Tibial artery (tissue), 4 donors: ENCODE data around the gene NAP1L1.

Source experiments
- DNase-seq, 2 donors: peaks; one replicate each; pipeline ENCODE4 v3.0.0-alpha.2; 2019
- H3K27ac ChIP-seq, 2 donors: fragments of 200-600 bp; sonication (generic) in 1 of 2; 1 replicate in 1 of 2; 2 replicates in 1 of 2; pipeline ENCODE4 v1.5.1; 2018 to 2019; ENCODE audit warnings: mild to moderate bottlenecking in 1 of 2
- H3K27me3 ChIP-seq, 2 donors: fragments of 200-600 bp; sonication (generic) in 1 of 2; one replicate each; pipeline versions ENCODE4 v1.5.1 to v1.6.0; 2016 to 2019
- H3K36me3 ChIP-seq, 3 donors: fragments of 200-600 bp; sonication (generic) in 2 of 3; one replicate each; pipeline ENCODE4 v1.5.1; 2016 to 2019; ENCODE audit warnings: mild to moderate bottlenecking in 2 of 3
- H3K4me1 ChIP-seq, 4 donors: fragments of 200-600 bp; sonication (generic) in 2 of 4; 1 replicate in 3 of 4; 2 replicates in 1 of 4; pipeline ENCODE4 v1.5.1; 2016 to 2019
- H3K4me3 ChIP-seq, 2 donors: fragments of 200-600 bp; sonication (generic) in 1 of 2; 1 replicate in 1 of 2; 2 replicates in 1 of 2; pipeline ENCODE4 v1.5.1; 2018 to 2019; ENCODE audit warnings: mild to moderate bottlenecking in 2 of 2
- H3K9me3 ChIP-seq, 3 donors: fragments of 200-600 bp; sonication (generic) in 1 of 3; one replicate each; pipeline ENCODE4 v1.5.1; 2016 to 2019
- CTCF ChIP-seq, 2 experiments: fragments of 200-600 bp in 1 of 2; fragments of 450-650 bp in 1 of 2; IDR thresholded peaks; one replicate each; pipeline ENCODE4 v1.5.1; 2017 to 2019; ENCODE audit warnings: antibody characterized with exemption in 2 of 2, mild to moderate bottlenecking in 1 of 2, moderate library complexity in 1 of 2
- intact Hi-C: fragments of 100-400 bp; cut with DNase I; formaldehyde crosslinking; loops from one replicate; pipeline ENCODE4 v1.15.0; 2023; ENCODE audit warnings: low total_unique reads

The NAP1L1 gene

GRCh38 chr12:76117751-76118150 lies 33.3 kb upstream of the NAP1L1 start:
- no peak for DNase-seq
- intact Hi-C loops: no loop called here
- no peak for TF ChIP-seq CTCF (IDR thresholded peaks at IDR 0.05)
- Histone ChIP-seq H3K36me3 (no peaks in the 10 kb centered on the region), H3K27me3 (no peaks in the 10 kb centered on the region), H3K27ac (no peak overlapping the region), H3K4me1 (no peaks in the 10 kb centered on the region), H3K9me3 (no peaks in the 10 kb centered on the region), H3K4me3 (no peak overlapping the region)

- intact Hi-C loops: no loop called here
- no peak for DNase-seq
- no peaks in the 10 kb centered on the region for H3K9me3 ChIP-seq
- TF ChIP-seq CTCF (IDR thresholded peaks at IDR 0.05): no peak
- H3K36me3 ChIP-seq: no peaks in the 10 kb centered on the region
- H3K27me3 ChIP-seq: no peaks in the 10 kb centered on the region
- no peak overlapping the region for H3K27ac ChIP-seq
- H3K4me3 ChIP-seq: no peak overlapping the region
- no peaks in the 10 kb centered on the region for H3K4me1 ChIP-seq
Measured at GRCh38 chr12:76117067-76117691, 32.7 kb upstream of the NAP1L1 start.

GRCh38 chr12:76113800-76114757 lies 29.6 kb upstream of the NAP1L1 start:
- H3K4me3 ChIP-seq: no peak overlapping the region
- H3K27ac ChIP-seq: no peak overlapping the region
- TF ChIP-seq CTCF (IDR thresholded peaks at IDR 0.05): no peak
- H3K27me3 ChIP-seq: no peaks in the 10 kb centered on the region
- intact Hi-C loops: no loop called here
- H3K4me1 ChIP-seq: no peaks in the 10 kb centered on the region
- no peaks in the 10 kb centered on the region for H3K9me3 ChIP-seq
- no peak for DNase-seq
- H3K36me3 ChIP-seq: no peaks in the 10 kb centered on the region

- intact Hi-C loops: no loop called here
- Histone ChIP-seq H3K27ac (no peak overlapping the region), H3K9me3 (no peaks in the 10 kb centered on the region), H3K36me3 (no peaks in the 10 kb centered on the region), H3K4me3 (no peak overlapping the region), H3K27me3 (no peaks in the 10 kb centered on the region), H3K4me1 (no peaks in the 10 kb centered on the region)
- no peak for DNase-seq
- no peak for TF ChIP-seq CTCF (IDR thresholded peaks at IDR 0.05)
Measured at GRCh38 chr12:76111209-76111749, 26.8 kb upstream of the NAP1L1 start.

GRCh38 chr12:76109879-76110278 lies 25.4 kb upstream of the NAP1L1 start:
- no peaks in the 10 kb centered on the region for H3K27me3 ChIP-seq
- no peaks in the 10 kb centered on the region for H3K4me1 ChIP-seq
- no peaks in the 10 kb centered on the region for H3K36me3 ChIP-seq
- no peak for TF ChIP-seq CTCF (IDR thresholded peaks at IDR 0.05)
- DNase-seq: no peak
- no peaks in the 10 kb centered on the region for H3K9me3 ChIP-seq
- no peak overlapping the region for H3K4me3 ChIP-seq
- intact Hi-C loops: no loop called here
- H3K27ac ChIP-seq: no peak overlapping the region
